RWPE1 (cell line): ENCODE measurements around the gene ZNF595.
"Not testable (repeated sequence)": the region's sequence is repeated elsewhere in the genome, so short reads cannot be mapped to it uniquely, and the experiment has no call there.

Source experiments
- CTCF ChIA-PET: fragments of 350-600 bp; sonication (Branson Sonifier 250); formaldehyde crosslinking; extraction: SDS; loops from one replicate; lab custom pipeline; 2021; lab: Yijun Ruan, JAX
- POLR2A ChIA-PET: fragments of 400-600 bp; formaldehyde crosslinking; extraction: SDS; loops from one replicate; lab custom pipeline; 2020; ENCODE audit warnings: antibody characterized with exemption; ENCODE audit not compliant: low non-redundant PET; lab: Yijun Ruan, JAX
- DNase-seq: peaks from one replicate; pipeline ENCODE4 v3.0.0; 2012; ENCODE audit warnings: low spot score
- H3K27ac ChIP-seq: fragments of 450-650 bp; 2 replicates; pipeline ENCODE4 v1.5.1; 2017
- CTCF ChIP-seq: fragments of 450-650 bp; conservative IDR thresholded peaks from 2 replicates; pipeline ENCODE4 v1.5.1; 2017; ENCODE audit warnings: low read depth, mild to moderate bottlenecking

Gene ZNF595

DNA sequence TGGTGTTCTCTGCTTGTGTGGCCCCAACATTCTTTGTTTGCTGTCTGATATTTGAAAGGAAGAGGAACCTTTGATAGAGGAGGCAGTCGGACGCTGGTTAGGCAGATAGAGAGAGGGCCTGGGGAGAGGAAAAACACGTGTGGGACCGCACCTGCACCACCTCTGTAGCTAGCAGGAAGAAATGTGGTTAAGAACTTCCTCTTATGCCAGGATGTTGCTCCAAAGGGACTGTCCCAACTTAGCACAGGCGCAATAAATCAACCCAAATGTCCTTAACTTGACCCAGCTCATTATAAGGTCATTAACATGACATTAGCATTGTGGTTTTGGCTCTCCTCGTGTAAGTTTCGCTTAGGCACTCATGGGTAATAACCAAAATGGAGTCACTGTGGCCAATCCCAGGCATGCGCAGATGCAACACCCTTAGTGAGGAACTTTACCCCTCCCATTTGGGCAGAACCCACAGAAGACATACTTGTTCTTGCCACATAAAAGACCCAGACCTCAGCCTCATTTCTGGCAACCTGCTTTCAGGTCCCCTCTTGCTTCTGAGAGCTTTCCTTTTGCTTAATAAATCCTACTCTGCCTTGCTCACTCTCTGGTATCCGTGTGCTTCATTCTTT, 1.4 kb upstream of the ZNF595 start:
- POLR2A ChIA-PET = not testable (repeated sequence)

GRCh38 chr4:53521-53920, 400 bp downstream of the ZNF595 start:
- H3K27ac ChIP-seq, CTCF ChIA-PET, POLR2A ChIA-PET, DNase-seq: not testable (repeated sequence)

More for the DNA sequence above, 1.4 kb upstream of the ZNF595 start:
- H3K27ac ChIP-seq, CTCF ChIA-PET, DNase-seq: not testable (repeated sequence)

DNA sequence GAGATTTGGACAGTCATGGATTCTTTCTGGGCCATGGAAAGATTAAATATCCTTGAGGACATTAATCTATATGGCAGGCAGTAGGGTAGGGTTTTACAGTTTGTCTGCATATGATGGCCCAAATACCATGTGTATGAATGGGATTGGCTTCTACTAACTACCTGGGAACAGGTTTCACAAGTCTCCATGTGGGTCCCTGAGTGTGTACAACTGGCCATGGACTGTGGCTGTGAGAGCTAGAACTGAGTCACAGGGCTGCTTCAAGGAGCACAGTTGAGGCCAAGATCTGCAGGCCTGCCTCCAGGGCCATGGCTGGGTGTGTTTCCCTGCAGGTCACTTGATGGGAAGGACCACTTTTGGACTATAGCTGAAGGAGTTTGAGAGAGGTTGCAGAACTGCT, 11.6 kb downstream of the ZNF595 start:
- DNase-seq, H3K27ac ChIP-seq, CTCF ChIA-PET, POLR2A ChIA-PET: not testable (repeated sequence)

DNA sequence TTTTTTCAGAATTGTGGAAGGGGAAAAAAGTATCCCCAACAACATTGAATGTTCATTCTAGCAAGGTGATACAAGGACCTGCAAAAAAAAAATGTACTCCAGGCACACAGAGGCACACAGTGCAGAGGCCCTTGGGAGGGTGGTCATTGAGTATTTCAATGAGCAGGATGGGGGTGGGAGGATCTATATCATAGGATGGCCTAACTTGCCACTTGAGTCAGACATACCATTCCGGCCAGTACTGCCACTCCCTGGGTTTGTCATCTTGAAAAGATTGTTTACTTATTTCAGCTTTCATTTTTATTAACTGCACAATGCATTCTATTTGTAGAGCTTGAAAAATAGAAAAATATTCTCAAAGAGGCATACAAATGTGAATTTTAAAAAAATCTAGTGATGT, 18.7 kb downstream of the ZNF595 start:
- no peak for DNase-seq
- H3K27ac ChIP-seq = no peak overlapping the region
- CTCF ChIA-PET = no interaction called here
- no peak for TF ChIP-seq CTCF
- POLR2A ChIA-PET = no interaction called here

DNA sequence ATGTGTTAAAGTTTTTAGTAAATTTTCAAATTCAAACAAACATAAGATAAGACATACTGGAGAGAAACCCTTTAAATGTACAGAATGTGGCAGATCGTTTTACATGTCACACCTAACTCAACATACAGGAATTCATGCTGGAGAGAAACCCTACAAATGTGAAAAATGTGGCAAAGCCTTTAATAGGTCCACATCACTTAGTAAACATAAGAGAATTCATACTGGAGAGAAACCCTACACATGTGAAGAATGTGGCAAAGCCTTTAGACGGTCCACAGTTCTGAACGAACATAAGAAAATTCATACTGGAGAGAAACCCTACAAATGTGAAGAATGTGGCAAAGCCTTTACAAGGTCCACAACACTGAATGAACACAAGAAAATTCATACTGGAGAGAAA, 32.8 kb downstream of the ZNF595 start:
- H3K27ac ChIP-seq = no peak overlapping the region
- TF ChIP-seq CTCF = no peak
- ChIA-PET POLR2A (no interaction called here), CTCF (no interaction called here)
- DNase-seq = no peak

DNA sequence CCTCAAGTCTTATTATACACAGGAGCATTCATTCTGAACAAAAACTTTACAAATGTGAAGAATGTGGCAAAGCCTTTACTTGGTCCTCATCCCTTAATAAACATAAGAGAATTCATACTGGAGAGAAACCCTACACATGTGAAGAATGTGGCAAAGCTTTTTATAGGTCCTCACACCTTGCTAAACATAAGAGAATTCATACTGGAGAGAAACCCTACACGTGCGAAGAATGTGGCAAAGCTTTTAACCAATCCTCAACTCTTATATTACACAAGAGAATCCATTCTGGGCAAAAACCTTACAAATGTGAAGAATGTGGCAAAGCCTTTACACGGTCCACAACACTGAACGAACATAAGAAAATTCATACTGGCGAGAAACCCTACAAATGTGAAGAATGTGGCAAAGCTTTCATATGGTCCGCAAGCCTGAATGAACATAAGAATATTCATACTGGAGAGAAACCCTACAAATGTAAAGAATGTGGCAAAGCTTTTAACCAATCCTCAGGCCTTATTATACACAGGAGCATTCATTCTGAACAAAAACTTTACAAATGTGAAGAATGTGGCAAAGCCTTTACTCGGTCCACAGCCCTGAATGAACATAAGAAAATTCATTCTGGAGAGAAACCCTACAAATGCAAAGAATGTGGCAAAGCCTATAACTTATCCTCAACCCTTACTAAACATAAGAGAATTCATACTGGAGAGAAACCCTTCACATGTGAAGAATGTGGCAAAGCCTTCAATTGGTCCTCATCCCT, 33.6 kb downstream of the ZNF595 start:
- H3K27ac ChIP-seq, CTCF ChIA-PET, DNase-seq, POLR2A ChIA-PET: not testable (repeated sequence)

DNA sequence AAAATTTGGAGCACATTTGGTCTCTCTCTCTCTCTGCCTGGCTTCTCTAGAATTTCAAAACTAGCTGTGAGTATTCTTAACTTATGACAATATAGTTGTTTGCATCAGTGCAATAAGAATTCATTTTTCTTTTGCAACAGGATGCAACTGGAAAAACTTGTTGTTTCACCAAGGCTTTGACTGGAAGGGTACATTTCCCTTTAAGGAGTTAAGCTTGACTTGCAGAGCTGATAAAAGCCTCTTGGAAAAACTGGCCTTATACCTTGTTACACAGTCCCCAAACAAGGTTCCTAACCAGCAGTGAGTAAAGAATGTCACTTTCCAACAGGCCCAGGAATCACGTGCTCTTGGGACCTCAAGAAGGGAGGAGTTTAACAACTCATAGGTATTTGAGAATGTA, 45.3 kb downstream of the ZNF595 start:
- no peak for TF ChIP-seq CTCF
- DNase-seq = no peak
- H3K27ac ChIP-seq = no peak overlapping the region
- POLR2A ChIA-PET = no interaction called here
- CTCF ChIA-PET = no interaction called here

- DNase-seq = no peak
- no peak overlapping the region for H3K27ac ChIP-seq
- no peak for TF ChIP-seq CTCF
- ChIA-PET POLR2A (no interaction called here), CTCF (no interaction called here)
These were observed 46.7 kb downstream of the ZNF595 start for GRCh38 chr4:99863-100262.
